GM12878 (cell line): ENCODE results near the gene CLIP2. TPM values are rescaled to one million over a fixed set of nuclear protein-coding genes. Genes with fewer than 3 reads are reported as not detected.

Experiments used
- CREB1 ChIP-seq: IDR thresholded peaks from 2 replicates; pipeline ENCODE4 v1.6.1; 2012; ENCODE audit warnings: low read depth, mild to moderate bottlenecking, inconsistent platforms
- EP300 ChIP-seq, 2 experiments: fragments of 150-350 bp in 1 of 2; IDR thresholded peaks; 2 replicates each; pipeline ENCODE4 v1.6.1; 2011 to 2012; ENCODE audit warnings: low read depth in 2 of 2, low read length in 2 of 2, borderline replicate concordance in 1 of 2, improper control_type of control experiment in 1 of 2, inconsistent platforms in 1 of 2; ENCODE audit not compliant: control insufficient read depth in 1 of 2
- ETV6 ChIP-seq, 2 experiments: fragments of 450-650 bp in 1 of 2; IDR thresholded peaks in 1 of 2; conservative IDR thresholded peaks in 1 of 2; 2 replicates each; pipeline ENCODE4 v1.6.1; 2014; ENCODE audit warnings: antibody characterized with exemption in 1 of 2, borderline replicate concordance in 1 of 2, low read depth in 1 of 2, mild to moderate bottlenecking in 1 of 2, moderate library complexity in 1 of 2
- GATAD2B ChIP-seq: fragments of 450-650 bp; conservative IDR thresholded peaks from 2 replicates; pipeline ENCODE4 v1.6.1; 2017; ENCODE audit warnings: low read depth, mild to moderate bottlenecking, moderate library complexity
- HDAC2 ChIP-seq: fragments of 200-600 bp; sonication (generic); IDR thresholded peaks from 2 replicates; pipeline ENCODE4 v1.6.1; 2017
- JUNB ChIP-seq: IDR thresholded peaks from 2 replicates; pipeline ENCODE4 v1.6.1; 2016; ENCODE audit warnings: antibody characterized with exemption, mild to moderate bottlenecking
- JUND ChIP-seq: IDR thresholded peaks from 2 replicates; pipeline ENCODE4 v1.6.1; 2012; ENCODE audit warnings: low read depth, mild to moderate bottlenecking, low read length, improper control_type of control experiment, moderate library complexity
- KAT2A ChIP-seq: conservative IDR thresholded peaks from 2 replicates; pipeline ENCODE4 v1.6.1; 2011; ENCODE audit warnings: low read depth, low read length; ENCODE audit not compliant: control insufficient read depth
- KLF5 ChIP-seq: fragments of 450-650 bp; IDR thresholded peaks from 2 replicates; pipeline ENCODE4 v1.6.1; 2014; ENCODE audit warnings: mild to moderate bottlenecking; ENCODE audit not compliant: partially characterized antibody
- PML ChIP-seq: IDR thresholded peaks from 2 replicates; pipeline ENCODE4 v1.6.1; 2012; ENCODE audit warnings: low read length, inconsistent platforms
- RB1 ChIP-seq: fragments of 450-650 bp; formaldehyde crosslinking; IDR thresholded peaks from 2 replicates; pipeline ENCODE4 v1.6.1; 2017; ENCODE audit warnings: mild to moderate bottlenecking, borderline replicate concordance
- SMAD1 ChIP-seq: fragments of 450-650 bp; IDR thresholded peaks from 2 replicates; pipeline ENCODE4 v1.6.1; 2018; ENCODE audit warnings: mild to moderate bottlenecking, low read depth; ENCODE audit not compliant: partially characterized antibody
- SUPT20H ChIP-seq: IDR thresholded peaks from 2 replicates; pipeline ENCODE4 v1.6.1; 2011; ENCODE audit warnings: low read depth, mild to moderate bottlenecking, low read length, moderate library complexity, borderline replicate concordance; ENCODE audit not compliant: control insufficient read depth
- TARDBP ChIP-seq: IDR thresholded peaks from 2 replicates; pipeline ENCODE4 v1.6.1; 2016; ENCODE audit warnings: borderline replicate concordance
- WRNIP1 ChIP-seq: IDR thresholded peaks from 2 replicates; pipeline ENCODE4 v1.6.1; 2011; ENCODE audit warnings: low read depth, low read length, improper control_type of control experiment, borderline replicate concordance
- ZZZ3 ChIP-seq: IDR thresholded peaks from 2 replicates; pipeline ENCODE4 v1.6.1; 2011; ENCODE audit warnings: low read depth; ENCODE audit not compliant: control insufficient read depth, insufficient read length
- polyA plus RNA-seq, 11 experiments: library from polyadenylated mRNA; depleted of rRNA in 4 of 11; unstranded in 6 of 11; stranded (reverse) in 5 of 11; fragments of >200 nt; fragmentation: Nextera tagmentation in 4 of 11; fragmentation: Illumina TruSeq in 1 of 11; extraction: Ambion mirVana in 4 of 11; extraction: Trizol in 1 of 11; gene quantifications; 1 replicate in 1 of 11; 2 replicates in 10 of 11; pipeline versions ENCODE4 v1.2.1 to v1.2.3, GENCODE V29; 2011 to 2016; ENCODE audit warnings: inconsistent platforms in 2 of 11, missing spikeins in 2 of 11, low read depth in 1 of 11
- total RNA-seq, 4 experiments: library from RNA; depleted of rRNA in 3 of 4; stranded (reverse); fragments of >200 nt in 3 of 4; fragmentation: Illumina TruSeq in 1 of 4; extraction: Trizol in 1 of 4; gene quantifications; 2 replicates each; pipeline versions ENCODE4 v1.2.1 to v1.2.3, GENCODE V29; 2013 to 2021
- TF ChIP-seq, protein P1 (sequence below): fragments of 450-650 bp; IDR thresholded peaks from 2 replicates; pipeline ENCODE4 v1.6.1; 2017; ENCODE audit warnings: mild to moderate bottlenecking, moderate library complexity
- TF ChIP-seq, protein P2 (sequence below): fragments of 450-650 bp; IDR thresholded peaks from 2 replicates; pipeline ENCODE4 v1.6.1; 2017; ENCODE audit warnings: mild to moderate bottlenecking, low read depth, inconsistent platforms; ENCODE audit not compliant: poor library complexity, severe bottlenecking
- TF ChIP-seq, protein P3 (sequence below): fragments of 450-650 bp; IDR thresholded peaks from 2 replicates; pipeline ENCODE4 v1.6.1; 2018; ENCODE audit warnings: mild to moderate bottlenecking, low read depth, moderate library complexity; ENCODE audit not compliant: partially characterized antibody
- TF ChIP-seq, protein P4 (sequence below): IDR thresholded peaks from 2 replicates; pipeline ENCODE4 v1.6.1; 2012; ENCODE audit warnings: low read length, inconsistent platforms

Gene CLIP2
- total and polyA plus RNA-seq, 10 of the 15 experiments (the other 5 are each of a cell fraction or from before 2014, with no cell fraction given): 0.26 to 56.3 (median 21.0) TPM

DNA sequence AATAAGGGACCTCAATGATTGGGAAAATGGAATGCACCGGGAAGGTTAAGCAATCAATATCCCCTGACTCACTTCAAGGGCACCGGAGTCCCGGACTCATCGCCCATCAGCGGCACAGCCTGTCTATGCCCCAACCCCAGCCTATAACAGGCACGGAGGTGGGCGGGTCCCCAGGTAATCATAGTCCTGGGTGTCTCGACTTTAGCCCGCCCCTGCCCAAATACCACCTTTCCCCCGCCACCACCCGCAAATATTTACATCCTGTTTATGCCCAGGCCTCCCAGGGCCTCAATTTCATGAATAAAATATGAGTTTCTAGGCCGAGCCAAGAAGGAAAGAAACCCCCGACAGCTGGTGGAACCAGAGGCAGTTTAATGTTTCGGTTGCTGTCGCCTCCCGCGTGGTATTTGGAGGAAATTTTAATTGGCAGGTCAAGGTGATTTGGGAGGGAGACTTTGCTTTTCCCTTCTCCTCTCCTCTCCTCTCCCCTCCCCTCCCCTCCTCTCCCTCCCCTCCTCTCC, 19.4 kb upstream of the CLIP2 start (continued):
- TF ChIP-seq, protein P1, sequence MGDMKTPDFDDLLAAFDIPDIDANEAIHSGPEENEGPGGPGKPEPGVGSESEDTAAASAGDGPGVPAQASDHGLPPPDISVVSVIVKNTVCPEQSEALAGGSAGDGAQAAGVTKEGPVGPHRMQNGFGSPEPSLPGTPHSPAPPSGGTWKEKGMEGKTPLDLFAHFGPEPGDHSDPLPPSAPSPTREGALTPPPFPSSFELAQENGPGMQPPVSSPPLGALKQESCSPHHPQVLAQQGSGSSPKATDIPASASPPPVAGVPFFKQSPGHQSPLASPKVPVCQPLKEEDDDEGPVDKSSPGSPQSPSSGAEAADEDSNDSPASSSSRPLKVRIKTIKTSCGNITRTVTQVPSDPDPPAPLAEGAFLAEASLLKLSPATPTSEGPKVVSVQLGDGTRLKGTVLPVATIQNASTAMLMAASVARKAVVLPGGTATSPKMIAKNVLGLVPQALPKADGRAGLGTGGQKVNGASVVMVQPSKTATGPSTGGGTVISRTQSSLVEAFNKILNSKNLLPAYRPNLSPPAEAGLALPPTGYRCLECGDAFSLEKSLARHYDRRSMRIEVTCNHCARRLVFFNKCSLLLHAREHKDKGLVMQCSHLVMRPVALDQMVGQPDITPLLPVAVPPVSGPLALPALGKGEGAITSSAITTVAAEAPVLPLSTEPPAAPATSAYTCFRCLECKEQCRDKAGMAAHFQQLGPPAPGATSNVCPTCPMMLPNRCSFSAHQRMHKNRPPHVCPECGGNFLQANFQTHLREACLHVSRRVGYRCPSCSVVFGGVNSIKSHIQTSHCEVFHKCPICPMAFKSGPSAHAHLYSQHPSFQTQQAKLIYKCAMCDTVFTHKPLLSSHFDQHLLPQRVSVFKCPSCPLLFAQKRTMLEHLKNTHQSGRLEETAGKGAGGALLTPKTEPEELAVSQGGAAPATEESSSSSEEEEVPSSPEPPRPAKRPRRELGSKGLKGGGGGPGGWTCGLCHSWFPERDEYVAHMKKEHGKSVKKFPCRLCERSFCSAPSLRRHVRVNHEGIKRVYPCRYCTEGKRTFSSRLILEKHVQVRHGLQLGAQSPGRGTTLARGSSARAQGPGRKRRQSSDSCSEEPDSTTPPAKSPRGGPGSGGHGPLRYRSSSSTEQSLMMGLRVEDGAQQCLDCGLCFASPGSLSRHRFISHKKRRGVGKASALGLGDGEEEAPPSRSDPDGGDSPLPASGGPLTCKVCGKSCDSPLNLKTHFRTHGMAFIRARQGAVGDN: no peak
- TF ChIP-seq CREB1 (no peak), GATAD2B (no peak), SUPT20H (no peak), KAT2A (no peak), EP300 (IDR thresholded peaks at IDR 0.05; ENCODE audit: borderline replicate concordance in 1 of 2, control insufficient read depth in 1 of 2, low read depth in 2 of 2, low read length in 2 of 2) (0 out of 4 replicates have a peak, but pooled peaks of 1 of the 2 experiments have one; percentile 33), KLF5 (no peak), ZZZ3 (no peak), JUNB (no peak), TARDBP (no peak), RB1 (no peak), WRNIP1 (no peak), SMAD1 (no peak), ETV6 (conservative IDR thresholded peaks at IDR 0.05 in 1 of 2, IDR thresholded peaks at IDR 0.05 in 1 of 2; ENCODE audit: borderline replicate concordance in 1 of 2, low read depth in 1 of 2) (0 out of 4 replicates have a peak, but pooled peaks of 1 of the 2 experiments have one; percentile 43), PML (no peak), JUND (no peak), HDAC2 (no peak)
- TF ChIP-seq, protein P2, sequence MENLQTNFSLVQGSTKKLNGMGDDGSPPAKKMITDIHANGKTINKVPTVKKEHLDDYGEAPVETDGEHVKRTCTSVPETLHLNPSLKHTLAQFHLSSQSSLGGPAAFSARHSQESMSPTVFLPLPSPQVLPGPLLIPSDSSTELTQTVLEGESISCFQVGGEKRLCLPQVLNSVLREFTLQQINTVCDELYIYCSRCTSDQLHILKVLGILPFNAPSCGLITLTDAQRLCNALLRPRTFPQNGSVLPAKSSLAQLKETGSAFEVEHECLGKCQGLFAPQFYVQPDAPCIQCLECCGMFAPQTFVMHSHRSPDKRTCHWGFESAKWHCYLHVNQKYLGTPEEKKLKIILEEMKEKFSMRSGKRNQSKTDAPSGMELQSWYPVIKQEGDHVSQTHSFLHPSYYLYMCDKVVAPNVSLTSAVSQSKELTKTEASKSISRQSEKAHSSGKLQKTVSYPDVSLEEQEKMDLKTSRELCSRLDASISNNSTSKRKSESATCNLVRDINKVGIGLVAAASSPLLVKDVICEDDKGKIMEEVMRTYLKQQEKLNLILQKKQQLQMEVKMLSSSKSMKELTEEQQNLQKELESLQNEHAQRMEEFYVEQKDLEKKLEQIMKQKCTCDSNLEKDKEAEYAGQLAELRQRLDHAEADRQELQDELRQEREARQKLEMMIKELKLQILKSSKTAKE: peak; percentile 82
- TF ChIP-seq, protein P3, sequence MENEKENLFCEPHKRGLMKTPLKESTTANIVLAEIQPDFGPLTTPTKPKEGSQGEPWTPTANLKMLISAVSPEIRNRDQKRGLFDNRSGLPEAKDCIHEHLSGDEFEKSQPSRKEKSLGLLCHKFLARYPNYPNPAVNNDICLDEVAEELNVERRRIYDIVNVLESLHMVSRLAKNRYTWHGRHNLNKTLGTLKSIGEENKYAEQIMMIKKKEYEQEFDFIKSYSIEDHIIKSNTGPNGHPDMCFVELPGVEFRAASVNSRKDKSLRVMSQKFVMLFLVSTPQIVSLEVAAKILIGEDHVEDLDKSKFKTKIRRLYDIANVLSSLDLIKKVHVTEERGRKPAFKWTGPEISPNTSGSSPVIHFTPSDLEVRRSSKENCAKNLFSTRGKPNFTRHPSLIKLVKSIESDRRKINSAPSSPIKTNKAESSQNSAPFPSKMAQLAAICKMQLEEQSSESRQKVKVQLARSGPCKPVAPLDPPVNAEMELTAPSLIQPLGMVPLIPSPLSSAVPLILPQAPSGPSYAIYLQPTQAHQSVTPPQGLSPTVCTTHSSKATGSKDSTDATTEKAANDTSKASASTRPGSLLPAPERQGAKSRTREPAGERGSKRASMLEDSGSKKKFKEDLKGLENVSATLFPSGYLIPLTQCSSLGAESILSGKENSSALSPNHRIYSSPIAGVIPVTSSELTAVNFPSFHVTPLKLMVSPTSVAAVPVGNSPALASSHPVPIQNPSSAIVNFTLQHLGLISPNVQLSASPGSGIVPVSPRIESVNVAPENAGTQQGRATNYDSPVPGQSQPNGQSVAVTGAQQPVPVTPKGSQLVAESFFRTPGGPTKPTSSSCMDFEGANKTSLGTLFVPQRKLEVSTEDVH: no peak
- TF ChIP-seq, protein P4, sequence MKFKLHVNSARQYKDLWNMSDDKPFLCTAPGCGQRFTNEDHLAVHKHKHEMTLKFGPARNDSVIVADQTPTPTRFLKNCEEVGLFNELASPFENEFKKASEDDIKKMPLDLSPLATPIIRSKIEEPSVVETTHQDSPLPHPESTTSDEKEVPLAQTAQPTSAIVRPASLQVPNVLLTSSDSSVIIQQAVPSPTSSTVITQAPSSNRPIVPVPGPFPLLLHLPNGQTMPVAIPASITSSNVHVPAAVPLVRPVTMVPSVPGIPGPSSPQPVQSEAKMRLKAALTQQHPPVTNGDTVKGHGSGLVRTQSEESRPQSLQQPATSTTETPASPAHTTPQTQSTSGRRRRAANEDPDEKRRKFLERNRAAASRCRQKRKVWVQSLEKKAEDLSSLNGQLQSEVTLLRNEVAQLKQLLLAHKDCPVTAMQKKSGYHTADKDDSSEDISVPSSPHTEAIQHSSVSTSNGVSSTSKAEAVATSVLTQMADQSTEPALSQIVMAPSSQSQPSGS: no peak
